ENCODE results near the gene KRTAP3-3. TPM values are rescaled to one million over a fixed set of nuclear protein-coding genes. Genes with fewer than 3 reads are reported as not detected.

The KRTAP3-3 gene
- total RNA-seq, 1 donor from 2014 or later = not detected

- Histone ChIP-seq H3K36me3 (no peaks in the 10 kb centered on the region), H3K27ac (no peak overlapping the region)
- intact Hi-C loops (cut with DNase I) = no loop called here
Measured at GRCh38 chr17:40945414-40945813, 48.5 kb downstream of the KRTAP3-3 start.

DNA sequence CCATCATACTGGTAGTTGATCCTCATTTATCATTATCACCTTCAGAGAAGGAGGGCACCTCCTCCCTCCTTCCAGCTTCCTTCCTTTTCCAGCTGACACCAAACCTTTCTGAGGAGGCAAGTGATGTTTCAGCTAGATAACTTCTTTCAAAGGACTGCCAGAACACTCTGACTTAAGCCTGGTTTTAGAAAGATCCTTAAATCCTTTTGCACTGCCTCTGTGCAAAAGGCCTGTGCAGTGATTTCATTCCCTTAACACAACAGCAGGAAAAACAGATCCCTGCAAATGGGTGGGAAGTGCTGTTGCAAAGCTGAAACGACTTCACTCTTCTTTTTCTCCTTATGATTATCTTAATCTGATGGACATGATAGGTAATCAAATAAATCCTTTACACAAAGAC, 49.4 kb downstream of the KRTAP3-3 start:
- H3K4me1 ChIP-seq = no peaks in the 10 kb centered on the region
- H3K4me3 ChIP-seq = no peak overlapping the region
- no peaks in the 10 kb centered on the region for H3K9me3 ChIP-seq
- H3K27me3 ChIP-seq (ENCODE audit: low read depth) = peaks cover 9% of the 10 kb centered on the region
- no peaks in the 10 kb centered on the region for H3K36me3 ChIP-seq
- no peak overlapping the region for H3K27ac ChIP-seq
- intact Hi-C loops (cut with DNase I) = no loop called here
- no peak for TF ChIP-seq CTCF (IDR thresholded peaks at IDR 0.05)
- no peak for ATAC-seq
- no peak for DNase-seq

More at GRCh38 chr17:40945414-40945813, 48.5 kb downstream of the KRTAP3-3 start:
- H3K9me3 ChIP-seq = no peaks in the 10 kb centered on the region
- H3K27me3 ChIP-seq (ENCODE audit: low read depth) = peaks cover 17% of the 10 kb centered on the region
- no peak overlapping the region for H3K4me3 ChIP-seq
- H3K4me1 ChIP-seq = no peaks in the 10 kb centered on the region
- ATAC-seq (no peak), DNase-seq (no peak)
- no peak for TF ChIP-seq CTCF (IDR thresholded peaks at IDR 0.05)

Other genes with a start within 250 kb of the KRTAP3-3 start
- not detected for gene KRT25, start 238.8 kb downstream of the KRTAP3-3 start, total RNA-seq
- gene KRT26, start 222.0 kb downstream of the KRTAP3-3 start, total RNA-seq = not detected
- not detected for gene KRT27, start 211.6 kb downstream of the KRTAP3-3 start, total RNA-seq
- gene KRT28, start 194.2 kb downstream of the KRTAP3-3 start, total RNA-seq = not detected
- gene KRT10, start 171.6 kb downstream of the KRTAP3-3 start, total RNA-seq = 31.7 TPM
- gene KRT12, start 126.9 kb downstream of the KRTAP3-3 start, total RNA-seq = not detected
- gene KRT20, start 108.9 kb downstream of the KRTAP3-3 start, total RNA-seq = not detected
- 1.9 TPM for gene KRT23, start 56.5 kb downstream of the KRTAP3-3 start, total RNA-seq
- gene KRT39, start 27.2 kb downstream of the KRTAP3-3 start, total RNA-seq = 0.59 TPM
- 0.27 TPM for gene KRT40, start 9.8 kb downstream of the KRTAP3-3 start, total RNA-seq
- gene KRTAP3-2, start 5.7 kb upstream of the KRTAP3-3 start, total RNA-seq = not detected
- not detected for gene KRTAP3-1, start 15.0 kb upstream of the KRTAP3-3 start, total RNA-seq
- not detected for gene KRTAP1-5, start 33.0 kb upstream of the KRTAP3-3 start, total RNA-seq
- not detected for gene KRTAP1-4, start 36.0 kb upstream of the KRTAP3-3 start, total RNA-seq
- not detected for gene KRTAP1-3, start 40.7 kb upstream of the KRTAP3-3 start, total RNA-seq
- gene KRTAP1-1, start 47.3 kb upstream of the KRTAP3-3 start, total RNA-seq = not detected
- not detected for gene KRTAP2-1, start 53.2 kb upstream of the KRTAP3-3 start, total RNA-seq
- not detected for gene KRTAP2-2, start 61.1 kb upstream of the KRTAP3-3 start, total RNA-seq
- not detected for gene KRTAP2-3, start 66.0 kb upstream of the KRTAP3-3 start, total RNA-seq
- not detected for gene KRTAP2-4, start 71.7 kb upstream of the KRTAP3-3 start, total RNA-seq
- not detected for gene KRTAP4-7, start 90.0 kb upstream of the KRTAP3-3 start, total RNA-seq
- not detected for gene KRTAP4-8, start 104.0 kb upstream of the KRTAP3-3 start, total RNA-seq
- not detected for gene KRTAP4-16, start 108.0 kb upstream of the KRTAP3-3 start, total RNA-seq
- gene KRTAP4-9, start 111.2 kb upstream of the KRTAP3-3 start, total RNA-seq = not detected
- not detected for gene KRTAP4-11, start 124.2 kb upstream of the KRTAP3-3 start, total RNA-seq
- not detected for gene KRTAP4-12, start 130.0 kb upstream of the KRTAP3-3 start, total RNA-seq
- gene KRTAP4-6, start 146.4 kb upstream of the KRTAP3-3 start, total RNA-seq = not detected
- not detected for gene KRTAP4-5, start 155.7 kb upstream of the KRTAP3-3 start, total RNA-seq
- not detected for gene KRTAP4-4, start 166.6 kb upstream of the KRTAP3-3 start, total RNA-seq
- not detected for gene KRTAP4-3, start 174.1 kb upstream of the KRTAP3-3 start, total RNA-seq
- gene KRTAP4-2, start 184.1 kb upstream of the KRTAP3-3 start, total RNA-seq = not detected
- not detected for gene KRTAP4-1, start 190.7 kb upstream of the KRTAP3-3 start, total RNA-seq
- not detected for gene KRTAP9-1, start 195.7 kb upstream of the KRTAP3-3 start, total RNA-seq
- gene KRTAP9-2, start 232.5 kb upstream of the KRTAP3-3 start, total RNA-seq = not detected
- not detected for gene KRTAP9-3, start 238.3 kb upstream of the KRTAP3-3 start, total RNA-seq
- not detected for gene KRTAP9-8, start 243.8 kb upstream of the KRTAP3-3 start, total RNA-seq

Measured in lower lobe of right lung (tissue), 2 donors.